ENCODE results near the gene MYO9B. TPM values are rescaled to one million over a fixed set of nuclear protein-coding genes. Genes with fewer than 3 reads are reported as not detected.

The MYO9B gene
- total RNA-seq, 1 donor from 2014 or later, result 83.8 TPM

DNA sequence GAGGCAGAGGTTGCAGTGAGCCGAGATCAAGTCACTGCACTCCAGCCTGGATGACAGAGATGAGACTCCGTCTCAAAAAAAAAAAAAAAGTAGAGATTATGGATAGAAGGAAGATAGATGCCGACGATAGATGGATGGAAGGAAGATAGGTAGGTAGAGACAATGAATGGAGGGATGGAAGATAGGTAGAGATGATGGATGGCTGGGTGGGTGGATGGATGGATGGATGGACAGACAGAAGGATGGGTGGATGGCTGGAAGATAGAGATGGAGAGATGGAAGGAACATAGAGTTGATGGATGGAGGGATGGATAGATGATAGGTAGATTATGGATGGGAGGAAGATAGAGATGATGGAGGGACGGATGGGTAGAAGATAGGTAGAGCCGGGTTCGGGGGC is 121.0 kb downstream of the MYO9B start:
- H3K4me3 Mint-ChIP-seq, result no peak overlapping the region
- DNase-seq (ENCODE audit: extremely low spot score, unreplicated experiment), result no peak
- peaks cover 16% of the 10 kb centered on the region for H3K36me3 Mint-ChIP-seq

DNA sequence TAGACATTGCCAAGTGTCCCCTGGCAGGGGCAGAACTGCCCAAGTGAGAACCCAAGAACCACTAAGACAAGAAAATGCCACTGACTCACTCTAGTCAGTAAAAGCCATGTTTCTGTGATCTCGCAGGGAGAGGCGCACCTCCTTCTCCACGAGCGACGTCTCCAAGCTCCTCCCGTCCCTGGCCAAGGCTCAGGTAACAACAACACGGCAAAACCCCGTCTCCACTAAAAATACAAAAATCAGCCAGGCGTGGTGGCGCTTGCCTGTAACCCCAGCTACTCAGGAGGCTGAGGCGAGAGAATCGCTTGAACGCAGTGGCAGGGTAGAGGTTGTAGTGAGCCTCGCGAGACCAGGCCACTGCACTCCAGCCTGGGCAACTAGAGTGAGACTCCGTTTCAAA is 122.1 kb downstream of the MYO9B start:
- Mint-ChIP-seq H3K9me3 (no peaks in the 10 kb centered on the region), H3K27me3 (no peaks in the 10 kb centered on the region), H3K27ac (no peak overlapping the region), H3K4me1 (ENCODE audit: unreplicated experiment) (no peaks in the 10 kb centered on the region), H3K4me3 (no peak overlapping the region), H3K36me3 (peaks cover 25% of the 10 kb centered on the region)
- TF ChIP-seq, protein P1, sequence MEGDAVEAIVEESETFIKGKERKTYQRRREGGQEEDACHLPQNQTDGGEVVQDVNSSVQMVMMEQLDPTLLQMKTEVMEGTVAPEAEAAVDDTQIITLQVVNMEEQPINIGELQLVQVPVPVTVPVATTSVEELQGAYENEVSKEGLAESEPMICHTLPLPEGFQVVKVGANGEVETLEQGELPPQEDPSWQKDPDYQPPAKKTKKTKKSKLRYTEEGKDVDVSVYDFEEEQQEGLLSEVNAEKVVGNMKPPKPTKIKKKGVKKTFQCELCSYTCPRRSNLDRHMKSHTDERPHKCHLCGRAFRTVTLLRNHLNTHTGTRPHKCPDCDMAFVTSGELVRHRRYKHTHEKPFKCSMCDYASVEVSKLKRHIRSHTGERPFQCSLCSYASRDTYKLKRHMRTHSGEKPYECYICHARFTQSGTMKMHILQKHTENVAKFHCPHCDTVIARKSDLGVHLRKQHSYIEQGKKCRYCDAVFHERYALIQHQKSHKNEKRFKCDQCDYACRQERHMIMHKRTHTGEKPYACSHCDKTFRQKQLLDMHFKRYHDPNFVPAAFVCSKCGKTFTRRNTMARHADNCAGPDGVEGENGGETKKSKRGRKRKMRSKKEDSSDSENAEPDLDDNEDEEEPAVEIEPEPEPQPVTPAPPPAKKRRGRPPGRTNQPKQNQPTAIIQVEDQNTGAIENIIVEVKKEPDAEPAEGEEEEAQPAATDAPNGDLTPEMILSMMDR (conservative IDR thresholded peaks at IDR 0.05), result no peak
- no peak for DNase-seq (ENCODE audit: extremely low spot score, unreplicated experiment)

More for the DNA sequence above, 121.0 kb downstream of the MYO9B start:
- Mint-ChIP-seq H3K27me3 (no peaks in the 10 kb centered on the region), H3K4me1 (ENCODE audit: unreplicated experiment) (no peaks in the 10 kb centered on the region), H3K27ac (no peak overlapping the region), H3K9me3 (no peaks in the 10 kb centered on the region)
- TF ChIP-seq, protein P1 (conservative IDR thresholded peaks at IDR 0.05), result no peak

DNA sequence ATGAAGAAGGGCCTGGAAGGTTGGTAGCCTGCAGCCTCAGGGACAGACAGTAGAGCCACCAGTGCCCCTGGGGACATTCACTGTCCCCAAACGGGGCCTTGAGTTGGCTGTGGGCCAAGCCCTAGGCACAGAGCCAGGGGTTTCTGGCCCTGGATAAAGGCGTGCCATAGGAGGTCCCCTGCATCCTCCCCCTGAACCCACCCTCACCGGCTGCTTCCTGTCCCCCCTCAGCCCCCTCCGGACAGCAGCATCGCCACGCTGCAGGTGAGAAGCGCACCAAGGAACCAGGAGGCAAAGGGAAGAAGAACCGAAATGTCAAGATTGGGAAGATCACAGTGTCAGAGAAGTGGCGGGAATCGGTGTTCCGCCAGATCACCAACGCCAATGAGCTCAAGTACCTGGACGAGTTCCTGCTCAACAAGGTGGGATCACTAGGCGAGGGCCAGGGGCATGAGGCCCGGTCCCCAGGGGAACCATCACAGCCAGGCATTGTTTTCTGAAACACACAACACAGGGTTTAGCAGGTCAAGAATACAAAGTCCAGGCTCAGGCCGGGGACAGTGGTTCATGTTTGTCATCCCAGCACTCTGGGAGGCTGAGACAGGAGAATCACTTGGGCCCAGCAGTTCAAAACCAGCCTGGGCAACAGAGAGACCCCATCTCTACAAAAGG is 125.0 kb downstream of the MYO9B start:
- peaks cover 28% of the 10 kb centered on the region for H3K36me3 Mint-ChIP-seq
- H3K27me3 Mint-ChIP-seq, result no peaks in the 10 kb centered on the region
- H3K4me3 Mint-ChIP-seq, result no peak overlapping the region
- H3K27ac Mint-ChIP-seq, result no peak overlapping the region
- no peak for DNase-seq (ENCODE audit: extremely low spot score, unreplicated experiment)
- TF ChIP-seq, protein P1 (conservative IDR thresholded peaks at IDR 0.05), result no peak
- no peaks in the 10 kb centered on the region for H3K9me3 Mint-ChIP-seq
- no peaks in the 10 kb centered on the region for H3K4me1 Mint-ChIP-seq (ENCODE audit: unreplicated experiment)

DNA sequence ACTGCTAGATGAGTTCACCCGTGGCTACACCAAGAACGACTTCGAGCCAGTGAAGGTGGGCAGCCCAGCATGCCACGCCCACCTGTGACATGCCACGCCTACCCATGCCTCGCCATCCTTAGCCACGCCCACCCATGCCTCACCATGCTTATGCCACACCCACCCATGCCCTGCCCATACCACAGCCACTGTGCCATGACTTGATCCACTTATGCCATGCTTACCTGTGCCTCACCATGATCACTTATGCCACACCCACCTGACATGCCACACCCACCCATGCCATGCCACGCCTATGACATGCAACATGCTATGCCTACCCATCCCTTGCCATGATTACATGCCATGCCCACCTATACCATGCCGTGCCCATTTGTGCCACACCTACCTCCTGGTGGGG is 126.7 kb downstream of the MYO9B start:
- Mint-ChIP-seq H3K9me3 (no peaks in the 10 kb centered on the region), H3K27ac (no peak overlapping the region), H3K27me3 (no peaks in the 10 kb centered on the region), H3K4me1 (ENCODE audit: unreplicated experiment) (no peaks in the 10 kb centered on the region), H3K4me3 (no peak overlapping the region), H3K36me3 (peaks cover 23% of the 10 kb centered on the region)
- DNase-seq (ENCODE audit: extremely low spot score, unreplicated experiment), result no peak
- TF ChIP-seq, protein P1 (conservative IDR thresholded peaks at IDR 0.05), result no peak

DNA sequence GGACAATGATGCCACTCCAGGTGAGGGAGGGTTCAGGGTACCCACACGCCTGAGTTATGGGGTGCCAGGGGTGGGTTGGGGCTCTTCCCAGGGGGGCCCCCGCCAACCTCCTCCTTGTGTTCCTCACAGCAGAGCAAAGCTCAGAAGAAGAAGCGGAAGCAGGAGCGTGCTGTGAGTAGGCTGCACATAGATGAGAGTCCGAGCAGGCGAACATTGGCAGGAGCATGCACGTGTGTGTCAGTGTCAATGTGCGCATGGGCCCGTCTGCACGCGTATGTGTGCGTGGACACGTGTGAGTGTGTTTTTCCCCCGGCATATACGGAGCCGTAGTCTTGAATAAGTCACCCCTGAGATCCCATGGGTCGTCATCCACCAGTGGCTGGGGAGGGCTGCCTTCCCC is 127.1 kb downstream of the MYO9B start:
- H3K9me3 Mint-ChIP-seq, result no peaks in the 10 kb centered on the region
- H3K4me1 Mint-ChIP-seq (ENCODE audit: unreplicated experiment), result no peaks in the 10 kb centered on the region
- H3K36me3 Mint-ChIP-seq, result peaks cover 23% of the 10 kb centered on the region
- no peak for DNase-seq (ENCODE audit: extremely low spot score, unreplicated experiment)
- TF ChIP-seq, protein P1 (conservative IDR thresholded peaks at IDR 0.05), result no peak
- H3K27me3 Mint-ChIP-seq, result no peaks in the 10 kb centered on the region
- no peak overlapping the region for H3K4me3 Mint-ChIP-seq
- no peak overlapping the region for H3K27ac Mint-ChIP-seq

All from type B pancreatic cell (in vitro differentiated cells).